GM19035 (cell line): Measurements from ENCODE around the gene RBM22.

Source experiments
- ATAC-seq: cut with Tn5 transposase; IDR thresholded peaks from one replicate; pipeline ENCODE4 v1.9.1; 2021; ENCODE audit not compliant: unreplicated experiment

The RBM22 gene

GRCh38 chr5:150653145-150653761 lies 47.6 kb downstream of the RBM22 start:
- ATAC-seq = no peak

- no peak for ATAC-seq
Observed at GRCh38 chr5:150651924-150652671, 48.8 kb downstream of the RBM22 start.

- ATAC-seq = no peak
Observed at GRCh38 chr5:150651382-150651781, 49.5 kb downstream of the RBM22 start.

GRCh38 chr5:150650021-150651006 lies 50.5 kb downstream of the RBM22 start:
- no peak for ATAC-seq

- ATAC-seq = no peak
Observed at GRCh38 chr5:150649108-150650020, 51.5 kb downstream of the RBM22 start.

GRCh38 chr5:150648294-150649107 lies 52.4 kb downstream of the RBM22 start:
- no peak for ATAC-seq

GRCh38 chr5:150647275-150648251 lies 53.3 kb downstream of the RBM22 start:
- no peak for ATAC-seq

- no peak for ATAC-seq
Observed at GRCh38 chr5:150645070-150645700, 55.7 kb downstream of the RBM22 start.

GRCh38 chr5:150644514-150644913 lies 56.3 kb downstream of the RBM22 start:
- no peak for ATAC-seq

GRCh38 chr5:150644058-150644457 lies 56.8 kb downstream of the RBM22 start:
- no peak for ATAC-seq

- no peak for ATAC-seq
Observed at GRCh38 chr5:150642991-150643710, 57.7 kb downstream of the RBM22 start.

GRCh38 chr5:150642567-150642927 lies 58.3 kb downstream of the RBM22 start:
- ATAC-seq = no peak

- no peak for ATAC-seq
Observed at GRCh38 chr5:150641824-150642566, 58.9 kb downstream of the RBM22 start.

GRCh38 chr5:150641006-150641570 lies 59.8 kb downstream of the RBM22 start:
- no peak for ATAC-seq
